Stomach (tissue), 9 donors: Measurements from ENCODE around the gene PEPD. TPM values are rescaled to one million over a fixed set of nuclear protein-coding genes. Genes with fewer than 3 reads are reported as not detected.

Experiments used
- DNase-seq, 2 donors: peaks; one replicate each; pipeline versions ENCODE4 v3.0.0 to v3.0.0-alpha.2; 2013 to 2019
- H3K27ac ChIP-seq, 5 donors: fragments of 200-600 bp in 4 of 5; sonication (generic) in 4 of 5; one replicate each; pipeline ENCODE4 v1.5.1; 2013 to 2019; ENCODE audit warnings: mild to moderate bottlenecking in 1 of 5, moderate library complexity in 1 of 5
- H3K27me3 ChIP-seq, 3 donors: fragments of 200-600 bp; sonication (generic); one replicate each; pipeline ENCODE4 v1.5.1; 2017 to 2019; ENCODE audit warnings: mixed run types in 1 of 3
- H3K36me3 ChIP-seq, 4 donors: fragments of 200-600 bp; sonication (generic); 1 replicate in 3 of 4; 2 replicates in 1 of 4; pipeline ENCODE4 v1.5.1; 2016 to 2019
- H3K4me1 ChIP-seq, 4 donors: fragments of 200-600 bp; sonication (generic); one replicate each; pipeline ENCODE4 v1.5.1; 2016 to 2019
- H3K4me3 ChIP-seq, 4 donors: fragments of 200-600 bp; sonication (generic) in 3 of 4; one replicate each; pipeline ENCODE4 v1.5.1; 2016 to 2019; ENCODE audit warnings: mild to moderate bottlenecking in 1 of 4
- H3K9me3 ChIP-seq, 4 donors: fragments of 200-600 bp; sonication (generic); one replicate each; pipeline ENCODE4 v1.5.1; 2016 to 2019
- CTCF ChIP-seq, 7 experiments: fragments of 450-650 bp in 4 of 7; fragments of 200-600 bp in 3 of 7; sonication (generic) in 3 of 7; IDR thresholded peaks; one replicate each; pipeline ENCODE4 v1.5.1; 2016 to 2019; ENCODE audit warnings: antibody characterized with exemption in 7 of 7, control low read depth in 2 of 7, mild to moderate bottlenecking in 1 of 7
- EP300 ChIP-seq: sonication (generic); formaldehyde crosslinking; IDR thresholded peaks from one replicate; pipeline ENCODE4 v1.6.1; 2017; ENCODE audit warnings: antibody characterized with exemption
- POLR2A ChIP-seq, 4 donors: fragments of 450-650 bp; IDR thresholded peaks; one replicate each; pipeline ENCODE4 v1.6.1; 2016; ENCODE audit warnings: antibody characterized with exemption in 4 of 4, control low read depth in 2 of 4, mild to moderate bottlenecking in 1 of 4, moderate library complexity in 1 of 4
- POLR2AphosphoS5 ChIP-seq, 3 donors: sonication (generic); formaldehyde crosslinking; IDR thresholded peaks; one replicate each; pipeline ENCODE4 v1.6.1; 2016; ENCODE audit warnings: antibody characterized with exemption in 3 of 3
- WGBS, 5 donors: extraction: QIAGEN DNeasy Blood & Tissue Kit in 3 of 5; methylation state at CpG; one replicate each; pipeline versions ENCODE4 v1.1.5 to v1.1.7; 2013 to 2018; 5-methylcytosine and 5-hydroxymethylcytosine counted together
- intact Hi-C: fragments of 100-400 bp; cut with DNase I; formaldehyde crosslinking; loops from one replicate; pipeline ENCODE4 v1.15.1; 2023; ENCODE audit warnings: low total_unique reads
- polyA plus RNA-seq, 3 donors: library from polyadenylated mRNA; stranded (reverse); fragments of 200-250 nt; gene quantifications; one replicate each; pipeline ENCODE4 v1.2.3, GENCODE V29; 2013
- total RNA-seq, 5 donors: library from RNA; depleted of rRNA; stranded (reverse); fragments of >200 nt; gene quantifications; one replicate each; pipeline versions ENCODE4 v1.1.0 to v1.2.3, GENCODE V29; 2014 to 2016
- donor health status: healthy with polysubstance abuse.
- donor health status: Bipolar disorder and iron deficiency.
- donor health status: healthy.

The PEPD gene
- total and polyA plus RNA-seq, 8 donors, result 8.8 to 99.4 (median 42.7) TPM

GRCh38 chr19:33524024-33524664 is 2.6 kb upstream of the PEPD start:
- DNase-seq, result no peak
- Histone ChIP-seq H3K27me3 (peaks cover 0 to 22% (median 0%) of the 10 kb centered on the region in 3 donors), H3K9me3 (no peaks in the 10 kb centered on the region), H3K4me3 (no peak overlapping the region), H3K27ac (no peak overlapping the region), H3K36me3 (no peaks in the 10 kb centered on the region), H3K4me1 (peaks cover 8 to 29% (median 25%) of the 10 kb centered on the region in 4 donors)
- intact Hi-C loops, result no loop called here
- 59 to 68% (median 64%) methylated on average over 16 to 17 of the region's 17 CpGs for WGBS, 5 donors
- TF ChIP-seq EP300 (no peak), CTCF (IDR thresholded peaks at IDR 0.05) (no peak), POLR2A (IDR thresholded peaks at IDR 0.05) (no peak), POLR2AphosphoS5 (IDR thresholded peaks at IDR 0.05) (no peak)

- Histone ChIP-seq H3K36me3 (no peaks in the 10 kb centered on the region), H3K4me1 (peaks cover 8 to 30% (median 25%) of the 10 kb centered on the region in 4 donors), H3K9me3 (no peaks in the 10 kb centered on the region), H3K27ac (no peak overlapping the region), H3K27me3 (peaks cover 0 to 13% (median 0%) of the 10 kb centered on the region in 3 donors), H3K4me3 (no peak overlapping the region)
- DNase-seq, result no peak
- 22 to 48% (median 29%) methylated on average over 2 of the region's 2 CpGs for WGBS, 5 donors
- TF ChIP-seq POLR2A (IDR thresholded peaks at IDR 0.05) (no peak), POLR2AphosphoS5 (IDR thresholded peaks at IDR 0.05) (no peak), EP300 (no peak), CTCF (IDR thresholded peaks at IDR 0.05) (no peak)
- intact Hi-C loops, result no loop called here
These were observed 1.6 kb upstream of the PEPD start for GRCh38 chr19:33523167-33523566.

- TF ChIP-seq POLR2AphosphoS5 (IDR thresholded peaks at IDR 0.05) (no peak), CTCF (IDR thresholded peaks at IDR 0.05) (no peak), POLR2A (IDR thresholded peaks at IDR 0.05) (no peak), EP300 (no peak)
- H3K36me3 ChIP-seq, result no peaks in the 10 kb centered on the region
- H3K27ac ChIP-seq, result peak overlapping the region in 2 of 5 donors; percentile 80 to 81
- no peaks in the 10 kb centered on the region for H3K9me3 ChIP-seq
- intact Hi-C loops, result no loop called here
- whole genome bisulfite sequencing, 5 donors, result 63 to 81% (median 77%) methylated on average over 5 of the region's 5 CpGs
- H3K4me3 ChIP-seq, result peak overlapping the region; percentile 89 to 97 (median 92)
- H3K27me3 ChIP-seq, result peaks cover 0 to 4% (median 0%) of the 10 kb centered on the region in 3 donors
- DNase-seq, result no peak
- H3K4me1 ChIP-seq, result peaks cover 8 to 30% (median 25%) of the 10 kb centered on the region in 4 donors
These were observed 726 bp upstream of the PEPD start for GRCh38 chr19:33522371-33522662.

GRCh38 chr19:33520844-33521479 is 629 bp downstream of the PEPD start:
- WGBS, 5 donors, result 7 to 13% (median 8%) methylated on average over 11 to 18 of the region's 18 CpGs
- intact Hi-C loops, result no loop called here
- no peaks in the 10 kb centered on the region for H3K36me3 ChIP-seq
- DNase-seq, result no peak
- peaks cover 8 to 30% (median 25%) of the 10 kb centered on the region in 4 donors for H3K4me1 ChIP-seq
- H3K4me3 ChIP-seq, result peak overlapping the region; percentile 89 to 97 (median 92)
- peak overlapping the region; percentile 18 to 81 (median 53) for H3K27ac ChIP-seq
- no peaks in the 10 kb centered on the region for H3K9me3 ChIP-seq
- no peaks in the 10 kb centered on the region for H3K27me3 ChIP-seq
- TF ChIP-seq CTCF (IDR thresholded peaks at IDR 0.05), result no peak
- no peak for TF ChIP-seq POLR2A (IDR thresholded peaks at IDR 0.05)
- no peak for TF ChIP-seq EP300
- TF ChIP-seq POLR2AphosphoS5 (IDR thresholded peaks at IDR 0.05), result no peak
